Effector memory CD8-positive, alpha-beta T cell (primary cell): ENCODE data around the gene CFD.

Experiments
- ATAC-seq: fragments of 150-1000 bp; cut with Tn5 transposase; replicated peaks from 2 replicates; pipeline ENCODE4 v1.10.0; 2021; ENCODE audit warnings: mild to moderate bottlenecking, moderate library complexity
- DNase-seq, 3 experiments: peaks; one replicate each; pipeline ENCODE4 v3.0.0; 2021
- H3K27ac Mint-ChIP-seq, 2 donors: one replicate each; pipeline ENCODE4 v1.8.0; 2022; ENCODE audit warnings: mild to moderate bottlenecking in 2 of 2, mixed read lengths in 2 of 2, moderate library complexity in 2 of 2
- H3K27me3 Mint-ChIP-seq, 2 donors: one replicate each; pipeline ENCODE4 v1.8.0; 2022; ENCODE audit warnings: mixed read lengths in 2 of 2
- H3K36me3 Mint-ChIP-seq: one replicate; pipeline ENCODE4 v1.8.0; 2022; ENCODE audit warnings: mild to moderate bottlenecking, moderate library complexity, mixed read lengths; ENCODE audit not compliant: insufficient read depth
- H3K4me1 Mint-ChIP-seq, 2 donors: one replicate each; pipeline ENCODE4 v1.8.0; 2022; ENCODE audit warnings: low read depth in 2 of 2, mixed read lengths in 2 of 2
- H3K4me3 Mint-ChIP-seq, 2 donors: one replicate each; pipeline ENCODE4 v1.8.0; 2022; ENCODE audit warnings: mild to moderate bottlenecking in 2 of 2, mixed read lengths in 2 of 2, moderate library complexity in 2 of 2
- H3K9me3 Mint-ChIP-seq, 2 donors: one replicate each; pipeline ENCODE4 v1.8.0; 2022; ENCODE audit warnings: mixed read lengths in 2 of 2

CFD gene

GRCh38 chr19:862581-863314 lies 3.3 kb downstream of the CFD start:
- no peaks in the 10 kb centered on the region for H3K9me3 Mint-ChIP-seq
- H3K36me3 Mint-ChIP-seq, result peaks cover 16% of the 10 kb centered on the region
- DNase-seq (peak; percentile 81 to 83 (median 83)), ATAC-seq (peak; percentile 63)
- peaks cover 0 to 6% of the 10 kb centered on the region in 2 donors for H3K27me3 Mint-ChIP-seq
- H3K4me1 Mint-ChIP-seq, result peaks cover 9 to 20% of the 10 kb centered on the region in 2 donors
- H3K4me3 Mint-ChIP-seq, result peak overlapping the region; percentile 73 to 79
- peak overlapping the region in 1 of 2 donors; percentile 77 for H3K27ac Mint-ChIP-seq

- Mint-ChIP-seq H3K9me3 (no peaks in the 10 kb centered on the region), H3K27me3 (peaks cover 0 to 1% of the 10 kb centered on the region in 2 donors), H3K4me3 (peak overlapping the region; percentile 73 to 79), H3K27ac (peak overlapping the region in 1 of 2 donors; percentile 77), H3K4me1 (peaks cover 9 to 20% of the 10 kb centered on the region in 2 donors), H3K36me3 (peaks cover 16% of the 10 kb centered on the region)
- DNase-seq, result no peak
- ATAC-seq, result no peak
Measured at GRCh38 chr19:863315-863620, 3.8 kb downstream of the CFD start.

GRCh38 chr19:866769-867300 lies 7.4 kb downstream of the CFD start:
- no peak overlapping the region for H3K27ac Mint-ChIP-seq
- no peaks in the 10 kb centered on the region for H3K9me3 Mint-ChIP-seq
- no peak overlapping the region for H3K4me3 Mint-ChIP-seq
- no peak for ATAC-seq
- DNase-seq, result no peak
- no peaks in the 10 kb centered on the region for H3K27me3 Mint-ChIP-seq
- H3K4me1 Mint-ChIP-seq, result peaks cover 9 to 20% of the 10 kb centered on the region in 2 donors
- H3K36me3 Mint-ChIP-seq, result peaks cover 31% of the 10 kb centered on the region

GRCh38 chr19:867301-867793 lies 7.9 kb downstream of the CFD start:
- Mint-ChIP-seq H3K4me1 (peaks cover 12 to 24% of the 10 kb centered on the region in 2 donors), H3K4me3 (no peak overlapping the region), H3K27ac (no peak overlapping the region), H3K9me3 (no peaks in the 10 kb centered on the region), H3K36me3 (peaks cover 36% of the 10 kb centered on the region), H3K27me3 (no peaks in the 10 kb centered on the region)
- ATAC-seq (no peak), DNase-seq (no peak)

- no peak overlapping the region for H3K27ac Mint-ChIP-seq
- ATAC-seq (no peak), DNase-seq (no peak)
- H3K4me1 Mint-ChIP-seq, result peaks cover 10 to 24% of the 10 kb centered on the region in 2 donors
- H3K27me3 Mint-ChIP-seq, result no peaks in the 10 kb centered on the region
- no peaks in the 10 kb centered on the region for H3K9me3 Mint-ChIP-seq
- peaks cover 42% of the 10 kb centered on the region for H3K36me3 Mint-ChIP-seq
- no peak overlapping the region for H3K4me3 Mint-ChIP-seq
Measured at GRCh38 chr19:867855-868457, 8.5 kb downstream of the CFD start.

- no peak for DNase-seq
- Mint-ChIP-seq H3K27me3 (no peaks in the 10 kb centered on the region), H3K27ac (no peak overlapping the region), H3K9me3 (no peaks in the 10 kb centered on the region), H3K4me1 (peaks cover 8 to 17% of the 10 kb centered on the region in 2 donors), H3K4me3 (no peak overlapping the region), H3K36me3 (peaks cover 35% of the 10 kb centered on the region)
- ATAC-seq, result no peak
Measured at GRCh38 chr19:868458-869244, 9.2 kb downstream of the CFD start.

GRCh38 chr19:869245-870177 lies 10.0 kb downstream of the CFD start:
- peaks cover 39% of the 10 kb centered on the region for H3K36me3 Mint-ChIP-seq
- DNase-seq (no peak), ATAC-seq (no peak)
- no peaks in the 10 kb centered on the region for H3K9me3 Mint-ChIP-seq
- H3K27ac Mint-ChIP-seq, result peak overlapping the region in 1 of 2 donors; percentile 77
- no peaks in the 10 kb centered on the region for H3K27me3 Mint-ChIP-seq
- no peak overlapping the region for H3K4me3 Mint-ChIP-seq
- peaks cover 8 to 14% of the 10 kb centered on the region in 2 donors for H3K4me1 Mint-ChIP-seq

- DNase-seq, result no peak
Measured at GRCh38 chr19:870314-870713, 10.8 kb downstream of the CFD start.

GRCh38 chr19:870963-871401 lies 11.5 kb downstream of the CFD start:
- DNase-seq (no peak), ATAC-seq (no peak)
- H3K27ac Mint-ChIP-seq, result peak overlapping the region in 1 of 2 donors; percentile 44
- peaks cover 8 to 14% of the 10 kb centered on the region in 2 donors for H3K4me1 Mint-ChIP-seq
- H3K4me3 Mint-ChIP-seq, result no peak overlapping the region
- H3K36me3 Mint-ChIP-seq, result peaks cover 39% of the 10 kb centered on the region
- H3K27me3 Mint-ChIP-seq, result no peaks in the 10 kb centered on the region
- no peaks in the 10 kb centered on the region for H3K9me3 Mint-ChIP-seq

More at GRCh38 chr19:870314-870713, 10.8 kb downstream of the CFD start:
- ATAC-seq, result no peak
- Mint-ChIP-seq H3K36me3 (peaks cover 39% of the 10 kb centered on the region), H3K27me3 (no peaks in the 10 kb centered on the region), H3K4me3 (peak overlapping the region in 1 of 2 donors; percentile 23), H3K9me3 (no peaks in the 10 kb centered on the region), H3K4me1 (peaks cover 8 to 14% of the 10 kb centered on the region in 2 donors), H3K27ac (peak overlapping the region; percentile 77 to 80)

- ATAC-seq, result no peak
- peaks cover 8 to 14% of the 10 kb centered on the region in 2 donors for H3K4me1 Mint-ChIP-seq
- H3K27me3 Mint-ChIP-seq, result no peaks in the 10 kb centered on the region
- H3K27ac Mint-ChIP-seq, result peak overlapping the region; percentile 82 to 89
- H3K4me3 Mint-ChIP-seq, result peak overlapping the region; percentile 67 to 79
- no peak for DNase-seq
- H3K9me3 Mint-ChIP-seq, result no peaks in the 10 kb centered on the region
- H3K36me3 Mint-ChIP-seq, result peaks cover 39% of the 10 kb centered on the region
Measured at GRCh38 chr19:871446-872265, 12.2 kb downstream of the CFD start.

- Mint-ChIP-seq H3K9me3 (no peaks in the 10 kb centered on the region), H3K36me3 (peaks cover 34% of the 10 kb centered on the region), H3K27me3 (no peaks in the 10 kb centered on the region), H3K4me1 (peaks cover 8 to 13% of the 10 kb centered on the region in 2 donors), H3K4me3 (peak overlapping the region; percentile 67 to 79), H3K27ac (peak overlapping the region; percentile 82 to 89)
- peak; percentile 81 for ATAC-seq
- DNase-seq, result peak; percentile 74 to 85 (median 81)
Measured at GRCh38 chr19:872266-872951, 12.9 kb downstream of the CFD start.
